Breast epithelium (tissue), 4 donors: Measurements from ENCODE around the gene TMEM229B. TPM values are rescaled to one million over a fixed set of nuclear protein-coding genes. Genes with fewer than 3 reads are reported as not detected.

Source experiments
- DNase-seq, 2 donors: peaks; one replicate each; pipeline ENCODE4 v3.0.0-alpha.2; 2019; ENCODE audit warnings: low spot score in 2 of 2
- H3K27ac ChIP-seq, 2 donors: fragments of 200-600 bp; sonication (generic) in 1 of 2; one replicate each; pipeline ENCODE4 v1.5.1; 2016 to 2019; ENCODE audit warnings: mild to moderate bottlenecking in 1 of 2
- H3K27me3 ChIP-seq, 2 donors: fragments of 200-600 bp; sonication (generic) in 1 of 2; one replicate each; pipeline versions ENCODE4 v1.5.1 to v1.6.0; 2017 to 2019; ENCODE audit warnings: control low read depth in 1 of 2, mild to moderate bottlenecking in 1 of 2
- H3K36me3 ChIP-seq: fragments of 200-600 bp; one replicate; pipeline ENCODE4 v1.5.1; 2019
- H3K4me1 ChIP-seq, 2 donors: fragments of 200-600 bp; sonication (generic); one replicate each; pipeline ENCODE4 v1.5.1; 2016 to 2019; ENCODE audit warnings: control low read depth in 1 of 2
- H3K4me3 ChIP-seq, 3 donors: fragments of 200-600 bp; sonication (generic); 1 replicate in 2 of 3; 2 replicates in 1 of 3; pipeline ENCODE4 v1.5.1; 2016 to 2019; ENCODE audit warnings: mild to moderate bottlenecking in 3 of 3, moderate library complexity in 2 of 3
- H3K9me3 ChIP-seq, 2 donors: fragments of 200-600 bp; sonication (generic) in 1 of 2; one replicate each; pipeline ENCODE4 v1.5.1; 2016 to 2019; ENCODE audit warnings: control low read depth in 1 of 2
- POLR2A ChIP-seq: fragments of 450-650 bp; IDR thresholded peaks from one replicate; pipeline ENCODE4 v1.6.1; 2016; ENCODE audit warnings: antibody characterized with exemption, mild to moderate bottlenecking, moderate library complexity
- POLR2AphosphoS5 ChIP-seq, 3 donors: sonication (generic); formaldehyde crosslinking; IDR thresholded peaks; one replicate each; pipeline ENCODE4 v1.6.1; 2017; ENCODE audit warnings: antibody characterized with exemption in 3 of 3
- intact Hi-C: fragments of 100-400 bp; cut with DNase I; formaldehyde crosslinking; loops from one replicate; pipeline ENCODE4 v1.15.1; 2023; ENCODE audit warnings: low total_unique reads
- total RNA-seq, 3 donors: library from RNA; depleted of rRNA; stranded (reverse); fragments of >200 nt; gene quantifications; one replicate each; pipeline ENCODE4 v1.1.0, GENCODE V29; 2016
- TF ChIP-seq, protein P1 (sequence below), 3 donors: fragments of 450-650 bp; IDR thresholded peaks; one replicate each; pipeline ENCODE4 v1.5.1; 2016 to 2017; ENCODE audit warnings: antibody characterized with exemption in 3 of 3, mild to moderate bottlenecking in 3 of 3, moderate library complexity in 3 of 3

Gene TMEM229B
- total RNA-seq, 3 donors from 2014 or later = 0.64 to 10.2 (median 6.0) TPM

- intact Hi-C loops = no loop called here
- TF ChIP-seq, protein P1, sequence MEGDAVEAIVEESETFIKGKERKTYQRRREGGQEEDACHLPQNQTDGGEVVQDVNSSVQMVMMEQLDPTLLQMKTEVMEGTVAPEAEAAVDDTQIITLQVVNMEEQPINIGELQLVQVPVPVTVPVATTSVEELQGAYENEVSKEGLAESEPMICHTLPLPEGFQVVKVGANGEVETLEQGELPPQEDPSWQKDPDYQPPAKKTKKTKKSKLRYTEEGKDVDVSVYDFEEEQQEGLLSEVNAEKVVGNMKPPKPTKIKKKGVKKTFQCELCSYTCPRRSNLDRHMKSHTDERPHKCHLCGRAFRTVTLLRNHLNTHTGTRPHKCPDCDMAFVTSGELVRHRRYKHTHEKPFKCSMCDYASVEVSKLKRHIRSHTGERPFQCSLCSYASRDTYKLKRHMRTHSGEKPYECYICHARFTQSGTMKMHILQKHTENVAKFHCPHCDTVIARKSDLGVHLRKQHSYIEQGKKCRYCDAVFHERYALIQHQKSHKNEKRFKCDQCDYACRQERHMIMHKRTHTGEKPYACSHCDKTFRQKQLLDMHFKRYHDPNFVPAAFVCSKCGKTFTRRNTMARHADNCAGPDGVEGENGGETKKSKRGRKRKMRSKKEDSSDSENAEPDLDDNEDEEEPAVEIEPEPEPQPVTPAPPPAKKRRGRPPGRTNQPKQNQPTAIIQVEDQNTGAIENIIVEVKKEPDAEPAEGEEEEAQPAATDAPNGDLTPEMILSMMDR (IDR thresholded peaks at IDR 0.05) = no peak
- no peak for TF ChIP-seq POLR2A
- no peak for TF ChIP-seq POLR2AphosphoS5 (IDR thresholded peaks at IDR 0.05)
- no peaks in the 10 kb centered on the region for H3K36me3 ChIP-seq
- H3K27me3 ChIP-seq = no peaks in the 10 kb centered on the region
- H3K9me3 ChIP-seq = no peaks in the 10 kb centered on the region
- no peaks in the 10 kb centered on the region for H3K4me1 ChIP-seq
- no peak overlapping the region for H3K4me3 ChIP-seq
- no peak for DNase-seq
- H3K27ac ChIP-seq = no peak overlapping the region
These were observed 20.2 kb downstream of the TMEM229B start for GRCh38 chr14:67468378-67468730.

GRCh38 chr14:67467134-67467533 is 21.4 kb downstream of the TMEM229B start:
- intact Hi-C loops = no loop called here
- H3K36me3 ChIP-seq = no peaks in the 10 kb centered on the region
- H3K9me3 ChIP-seq = no peaks in the 10 kb centered on the region
- no peaks in the 10 kb centered on the region for H3K4me1 ChIP-seq
- TF ChIP-seq, protein P1 (IDR thresholded peaks at IDR 0.05) = no peak
- TF ChIP-seq POLR2AphosphoS5 (IDR thresholded peaks at IDR 0.05) (no peak), POLR2A (no peak)
- H3K27ac ChIP-seq = no peak overlapping the region
- no peak overlapping the region for H3K4me3 ChIP-seq
- DNase-seq = no peak
- no peaks in the 10 kb centered on the region for H3K27me3 ChIP-seq

DNA sequence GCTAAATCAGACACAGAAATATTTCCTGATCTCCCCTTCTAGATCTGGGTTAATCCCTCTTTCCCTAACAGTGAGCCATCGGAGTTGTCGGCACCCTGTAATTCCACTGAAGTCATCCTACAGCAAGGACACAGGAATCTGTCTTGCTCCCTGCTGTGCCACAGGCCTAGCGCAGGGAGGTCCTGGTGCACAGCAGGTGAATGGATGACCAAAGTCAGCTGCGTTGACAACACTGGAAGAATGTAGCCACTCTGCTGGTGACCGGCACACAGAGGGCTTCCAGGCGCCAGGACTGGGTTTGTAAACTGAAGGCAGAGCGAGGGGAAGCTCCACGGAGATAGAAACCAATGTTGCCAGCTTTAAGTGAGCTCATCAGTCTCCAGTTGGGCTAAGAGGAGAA is 23.6 kb downstream of the TMEM229B start:
- Histone ChIP-seq H3K27me3 (no peaks in the 10 kb centered on the region), H3K27ac (no peak overlapping the region), H3K4me1 (no peaks in the 10 kb centered on the region), H3K4me3 (no peak overlapping the region), H3K9me3 (no peaks in the 10 kb centered on the region), H3K36me3 (no peaks in the 10 kb centered on the region)
- TF ChIP-seq, protein P1 (IDR thresholded peaks at IDR 0.05) = no peak
- no peak for TF ChIP-seq POLR2A
- TF ChIP-seq POLR2AphosphoS5 (IDR thresholded peaks at IDR 0.05) = no peak
- intact Hi-C loops = no loop called here
- no peak for DNase-seq

DNA sequence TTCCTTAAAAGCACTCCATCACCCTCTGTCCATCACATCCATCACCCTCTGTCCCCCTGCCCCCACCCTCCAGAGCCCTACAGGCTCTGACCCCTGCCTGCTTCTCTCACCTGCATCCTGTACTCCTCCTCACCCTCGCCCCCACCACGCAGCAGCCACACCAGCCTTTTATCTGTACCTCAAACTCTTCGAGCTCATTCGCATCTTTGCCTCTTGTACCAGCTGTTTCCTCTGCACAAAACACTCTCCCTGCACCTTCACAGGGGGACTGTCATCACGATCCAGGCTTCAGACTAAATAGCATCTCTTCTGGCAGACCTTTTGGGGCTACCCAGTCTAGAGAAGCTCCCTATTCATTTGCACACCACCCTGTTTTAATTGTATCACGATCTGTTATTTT is 24.1 kb downstream of the TMEM229B start:
- no peaks in the 10 kb centered on the region for H3K36me3 ChIP-seq
- no peaks in the 10 kb centered on the region for H3K4me1 ChIP-seq
- H3K27me3 ChIP-seq = no peaks in the 10 kb centered on the region
- no peak overlapping the region for H3K27ac ChIP-seq
- intact Hi-C loops = no loop called here
- H3K4me3 ChIP-seq = no peak overlapping the region
- no peak for TF ChIP-seq POLR2AphosphoS5 (IDR thresholded peaks at IDR 0.05)
- TF ChIP-seq POLR2A = no peak
- TF ChIP-seq, protein P1 (IDR thresholded peaks at IDR 0.05) = no peak
- H3K9me3 ChIP-seq = no peaks in the 10 kb centered on the region
- no peak for DNase-seq

GRCh38 chr14:67463900-67464299 is 24.6 kb downstream of the TMEM229B start:
- Histone ChIP-seq H3K9me3 (no peaks in the 10 kb centered on the region), H3K36me3 (no peaks in the 10 kb centered on the region), H3K27me3 (no peaks in the 10 kb centered on the region), H3K4me3 (no peak overlapping the region), H3K27ac (no peak overlapping the region), H3K4me1 (no peaks in the 10 kb centered on the region)
- TF ChIP-seq, protein P1 (IDR thresholded peaks at IDR 0.05) = no peak
- TF ChIP-seq POLR2AphosphoS5 (IDR thresholded peaks at IDR 0.05) (no peak), POLR2A (no peak)
- intact Hi-C loops = no loop called here
- DNase-seq = no peak
